H1 (cell line): ENCODE data around the gene NKTR. TPM values are rescaled to one million over a fixed set of nuclear protein-coding genes. Genes with fewer than 3 reads are reported as not detected.

Source experiments
- CTCF ChIA-PET: fragments of 300-600 bp; sonication (Branson Sonifier 250); formaldehyde crosslinking; loops from one replicate; lab custom pipeline; 2021; ENCODE audit not compliant: partially characterized antibody; lab: Charles Lee
- POLR2A ChIA-PET: fragments of 300-600 bp; sonication (Branson Sonifier 250); formaldehyde crosslinking; loops from one replicate; lab custom pipeline; 2021; ENCODE audit warnings: inconsistent platforms; ENCODE audit not compliant: partially characterized antibody; lab: Charles Lee
- DNase-seq, 2 experiments: peaks; one replicate each; pipeline versions ENCODE4 v3.0.0 to v3.0.0-alpha.2; 2010 to 2022; ENCODE audit warnings: low spot score in 2 of 2, low read depth in 1 of 2, mixed read lengths in 1 of 2
- FAIRE-seq: peaks from 2 replicates; lab custom pipeline; 2011; peaks lifted over from hg19 to GRCh38; lab: Jason Lieb, UNC
- H2AFZ ChIP-seq: 2 replicates; pipeline ENCODE4 v1.8.1; 2012; ENCODE audit warnings: low read length, inconsistent platforms
- H2AK5ac ChIP-seq: 2 replicates; pipeline ENCODE4 v1.6.1; 2013; ENCODE audit warnings: low read depth, low read length
- H2BK120ac ChIP-seq: replicated peaks from 2 replicates; pipeline ENCODE3; 2013; ENCODE audit warnings: low read depth, low read length, inconsistent platforms
- H2BK12ac ChIP-seq: 2 replicates; pipeline ENCODE4 v1.6.1; 2013; ENCODE audit warnings: low read depth, low read length
- H2BK15ac ChIP-seq: 2 replicates; pipeline ENCODE4 v1.6.1; 2013; ENCODE audit warnings: low read length
- H2BK20ac ChIP-seq: 2 replicates; pipeline ENCODE4 v1.6.1; 2013; ENCODE audit warnings: low read length
- H2BK5ac ChIP-seq: 2 replicates; pipeline ENCODE4 v1.6.1; 2013; ENCODE audit warnings: low read depth, low read length
- H3K14ac ChIP-seq: 2 replicates; pipeline ENCODE4 v1.6.1; 2013; ENCODE audit warnings: inconsistent platforms; ENCODE audit not compliant: insufficient read length
- H3K18ac ChIP-seq: 2 replicates; pipeline ENCODE4 v1.6.1; 2013; ENCODE audit warnings: low read length; ENCODE audit errors: extremely low read depth
- H3K23ac ChIP-seq: 2 replicates; pipeline ENCODE4 v1.6.1; 2013; ENCODE audit warnings: inconsistent platforms; ENCODE audit not compliant: insufficient read length
- H3K23me2 ChIP-seq: 2 replicates; pipeline ENCODE4 v1.6.1; 2013; ENCODE audit warnings: low read depth, low read length
- H3K27ac ChIP-seq: 2 replicates; pipeline ENCODE4 v1.6.1; 2011; ENCODE audit warnings: low read depth, low read length, inconsistent platforms
- H3K27me3 ChIP-seq, 4 experiments: replicated peaks in 1 of 4; 1 replicate in 1 of 4; 2 replicates in 3 of 4; pipeline versions ENCODE4 v1.6.1 to v1.8.1; 2011 to 2013; ENCODE audit warnings: low read length in 3 of 4, mild to moderate bottlenecking in 3 of 4, inconsistent platforms in 2 of 4, mixed read lengths in 2 of 4, moderate library complexity in 1 of 4; ENCODE audit not compliant: control insufficient read depth in 3 of 4, insufficient read depth in 3 of 4; ENCODE audit errors: extremely low read depth in 1 of 4
- H3K36me3 ChIP-seq, 4 experiments: 2 replicates each; pipeline versions ENCODE4 v1.6.1 to v1.8.1; 2011 to 2013; ENCODE audit warnings: mild to moderate bottlenecking in 4 of 4, low read length in 3 of 4, moderate library complexity in 2 of 4, control low read depth in 1 of 4, inconsistent platforms in 1 of 4; ENCODE audit not compliant: insufficient read depth in 4 of 4, control insufficient read depth in 2 of 4
- H3K4ac ChIP-seq: replicated peaks from 2 replicates; pipeline ENCODE3; 2013; ENCODE audit warnings: low read length, low read depth, mixed read lengths, inconsistent platforms; ENCODE audit not compliant: insufficient read length
- H3K4me1 ChIP-seq, 4 experiments: replicated peaks in 1 of 4; 1 replicate in 1 of 4; 2 replicates in 3 of 4; pipeline versions ENCODE4 v1.6.1 to v1.8.1; 2011 to 2013; ENCODE audit warnings: low read length in 3 of 4, inconsistent platforms in 2 of 4, mixed read lengths in 1 of 4; ENCODE audit not compliant: insufficient read depth in 4 of 4, control insufficient read depth in 3 of 4
- H3K4me2 ChIP-seq, 2 experiments: 2 replicates each; pipeline versions ENCODE4 v1.6.1 to v1.8.1; 2011 to 2013; ENCODE audit warnings: low read depth in 2 of 2, low read length in 2 of 2, control low read depth in 1 of 2, inconsistent platforms in 1 of 2, mild to moderate bottlenecking in 1 of 2; ENCODE audit not compliant: insufficient read depth in 1 of 2
- H3K4me3 ChIP-seq, 4 experiments: fragments of 200-600, 300-600 bp in 1 of 4; sonication (generic), shearing (Covaris generic), sonication (Bioruptor Twin) in 1 of 4; 2 replicates each; pipeline versions ENCODE4 v1.5.1 to v1.8.1; 2011 to 2016; ENCODE audit warnings: low read length in 4 of 4, low read depth in 3 of 4, control low read depth in 2 of 4, inconsistent platforms in 2 of 4, mild to moderate bottlenecking in 2 of 4, mixed read lengths in 1 of 4, moderate library complexity in 1 of 4; ENCODE audit not compliant: insufficient read depth in 2 of 4; ENCODE audit errors: extremely low read depth in 1 of 4
- H3K56ac ChIP-seq: replicated peaks from 2 replicates; pipeline ENCODE3; 2013; ENCODE audit warnings: low read depth, mild to moderate bottlenecking, mixed read lengths, low read length, inconsistent platforms; ENCODE audit not compliant: insufficient read length
- H3K79me1 ChIP-seq: 2 replicates; pipeline ENCODE4 v1.6.1; 2013; ENCODE audit warnings: low read depth, low read length, control low read depth
- H3K79me2 ChIP-seq, 2 experiments: 2 replicates each; pipeline versions ENCODE4 v1.6.1 to v1.8.1; 2012 to 2013; ENCODE audit warnings: low read length in 2 of 2, mild to moderate bottlenecking in 2 of 2, inconsistent platforms in 1 of 2; ENCODE audit not compliant: insufficient read depth in 2 of 2, control insufficient read depth in 1 of 2
- H3K9ac ChIP-seq, 4 experiments: replicated peaks in 1 of 4; 1 replicate in 1 of 4; 2 replicates in 3 of 4; pipeline versions ENCODE4 v1.6.1 to v1.8.1; 2011 to 2013; ENCODE audit warnings: low read depth in 3 of 4, low read length in 3 of 4, control low read depth in 2 of 4, mild to moderate bottlenecking in 2 of 4, moderate library complexity in 2 of 4, inconsistent platforms in 1 of 4; ENCODE audit errors: extremely low read depth in 1 of 4
- H3K9me3 ChIP-seq, 2 experiments: 2 replicates each; pipeline versions ENCODE4 v1.6.1 to v1.8.1; 2012 to 2013; ENCODE audit warnings: mild to moderate bottlenecking in 2 of 2, moderate library complexity in 2 of 2, control low read depth in 1 of 2, inconsistent platforms in 1 of 2, low read depth in 1 of 2, low read length in 1 of 2, mixed read lengths in 1 of 2; ENCODE audit not compliant: insufficient read depth in 2 of 2
- H4K20me1 ChIP-seq, 2 experiments: replicated peaks in 1 of 2; 2 replicates each; pipeline versions ENCODE3 to v1.8.1; 2011 to 2013; ENCODE audit warnings: inconsistent platforms in 2 of 2, low read length in 2 of 2, mild to moderate bottlenecking in 1 of 2; ENCODE audit not compliant: insufficient read depth in 2 of 2, control insufficient read depth in 1 of 2
- H4K5ac ChIP-seq: 2 replicates; pipeline ENCODE4 v1.6.1; 2013; ENCODE audit warnings: low read length, low read depth, mixed read lengths, inconsistent platforms; ENCODE audit not compliant: insufficient read length
- H4K8ac ChIP-seq: 2 replicates; pipeline ENCODE4 v1.8.0; 2013; ENCODE audit warnings: mild to moderate bottlenecking, moderate library complexity, low read length, inconsistent platforms; ENCODE audit not compliant: insufficient read depth; ENCODE audit errors: extremely low read depth
- H4K91ac ChIP-seq: replicated peaks from 2 replicates; pipeline ENCODE3; 2013; ENCODE audit warnings: low read length, mixed read lengths, inconsistent platforms; ENCODE audit not compliant: insufficient read length
- EGR1 ChIP-seq: IDR thresholded peaks from 2 replicates; pipeline ENCODE4 v1.6.1; 2011; ENCODE audit warnings: low read depth, low read length, borderline replicate concordance
- EP300 ChIP-seq, 2 experiments: IDR thresholded peaks; 1 replicate in 1 of 2; 2 replicates in 1 of 2; pipeline ENCODE4 v1.6.1; 2011 to 2012; ENCODE audit warnings: low read depth in 2 of 2, low read length in 2 of 2, mild to moderate bottlenecking in 2 of 2, borderline replicate concordance in 1 of 2, inconsistent platforms in 1 of 2, moderate library complexity in 1 of 2
- GTF2F1 ChIP-seq: IDR thresholded peaks from 2 replicates; pipeline ENCODE4 v1.6.1; 2012; ENCODE audit warnings: low read depth, low read length, improper control_type of control experiment, borderline replicate concordance
- KDM4A ChIP-seq: IDR thresholded peaks from one replicate; pipeline ENCODE4 v1.7.1; 2012; ENCODE audit warnings: low read depth, mild to moderate bottlenecking, moderate library complexity, low read length, inconsistent platforms; ENCODE audit not compliant: severe bottlenecking
- MAX ChIP-seq: IDR thresholded peaks from 2 replicates; pipeline ENCODE4 v1.6.1; 2012; ENCODE audit warnings: inconsistent platforms
- POLR2A ChIP-seq, 2 experiments: IDR thresholded peaks; 1 replicate in 1 of 2; 2 replicates in 1 of 2; pipeline ENCODE4 v1.6.1; 2011; ENCODE audit warnings: low read depth in 2 of 2, low read length in 2 of 2, mild to moderate bottlenecking in 2 of 2; ENCODE audit errors: control extremely low read depth in 1 of 2
- SP1 ChIP-seq: IDR thresholded peaks from 2 replicates; pipeline ENCODE4 v1.6.1; 2011; ENCODE audit warnings: low read depth, low read length
- TAF1 ChIP-seq: IDR thresholded peaks from 2 replicates; pipeline ENCODE4 v1.6.1; 2011; ENCODE audit warnings: mild to moderate bottlenecking, low read depth, low read length
- WGBS, 2 experiments: shearing (Covaris generic) in 1 of 2; methylation state at CpG; one replicate each; pipeline versions ENCODE4 v1.1.6 to v1.1.7; 2013 to 2015; ENCODE audit warnings: low lambda C conversion rate in 2 of 2, mixed read lengths in 2 of 2, inconsistent platforms in 1 of 2, low coverage in 1 of 2, missing lambda C conversion rate in 1 of 2; ENCODE audit not compliant: insufficient replicate concordance in 2 of 2, insufficient coverage in 1 of 2, insufficient read length in 1 of 2; ENCODE audit errors: extremely low coverage in 1 of 2, missing lambda C conversion rate in 1 of 2; 5-methylcytosine and 5-hydroxymethylcytosine counted together
- long read RNA-seq, 2 experiments: library from RNA in 1 of 2; library from capped mRNA in 1 of 2; stranded (forward); transcript quantifications; one replicate each; pipeline ENCODE4 v2.0.0, GENCODE V29; 2021; ENCODE audit warnings: inconsistent platforms in 1 of 2
- polyA minus RNA-seq, 3 experiments: library from RNA; depleted of rRNA, polyadenylated mRNA; stranded (reverse); fragments of >200 nt; gene quantifications; 1 replicate in 2 of 3; 2 replicates in 1 of 3; pipeline ENCODE4 v1.2.3, GENCODE V29; 2011
- polyA plus RNA-seq, 7 experiments: library from polyadenylated mRNA; depleted of rRNA in 3 of 7; stranded (reverse) in 5 of 7; unstranded in 2 of 7; fragments of >200 nt in 5 of 7; fragments of 200-250 nt in 2 of 7; gene quantifications; 1 replicate in 5 of 7; 2 replicates in 1 of 7; 4 replicates in 1 of 7; pipeline versions ENCODE4 v1.2.1 to v1.2.3, GENCODE V29; 2011 to 2013; ENCODE audit warnings: missing spikeins in 2 of 7, mixed read lengths in 2 of 7
- total RNA-seq: library from RNA; stranded (reverse); fragmentation: NEBNext Ultra II Directional; extraction: Animal tissue kit (Norgen Biotek cat#: 25700); gene quantifications from 2 replicates; pipeline ENCODE4 v1.2.1, GENCODE V29; 2021

NKTR gene
- total RNA-seq (56.6 and 62.2 TPM in 2 replicates), polyA plus RNA-seq (2011; rRNA removed) (17.9 and 24.1 TPM in 2 replicates), polyA minus RNA-seq (2011; rRNA and poly(A)+ RNA removed) (36.1 and 45.4 TPM in 2 replicates)
- polyA plus RNA-seq (2011; cell fraction: cytosol; rRNA removed), result 45.9 TPM
- polyA plus RNA-seq (2011; cell fraction: nucleus; rRNA removed), result 47.4 TPM
- 29.7 to 59.2 TPM (median 39.3 TPM) in 4 replicates for polyA plus RNA-seq (2012, experiment 1 of 2)
- 2.2 TPM for polyA plus RNA-seq (2012, experiment 2 of 2)
- 63.1 TPM for polyA plus RNA-seq (2013, experiment 1 of 2)
- 51.1 TPM for polyA plus RNA-seq (2013, experiment 2 of 2)
- 40.8 TPM for polyA minus RNA-seq (2011; cell fraction: cytosol; rRNA and poly(A)+ RNA removed)
- 130 TPM for polyA minus RNA-seq (2011; cell fraction: nucleus; rRNA and poly(A)+ RNA removed)
- long read RNA-seq, experiment 1, partial matches to known transcripts, result 2 of 16 reads
- long read RNA-seq, experiment 1, other reads (novel, unspliced or antisense), result 14 of 16 reads
- long read RNA-seq, experiment 2, full-length matches to known transcripts, result 3 of 38 reads
- long read RNA-seq, experiment 2, partial matches to known transcripts, result 23 of 38 reads
- long read RNA-seq, experiment 2, other reads (novel, unspliced or antisense), result 12 of 38 reads

- Histone ChIP-seq H3K14ac (no peak within 1 kb of the TSS), H3K23me2 (peaks cover 5% of the 10 kb centered on the region), H3K4me1 (peaks cover 0 to 6% (median 3%) of the 10 kb centered on the region in 4 experiments; a peak in 5 of 7 replicates), H3K4me3 (peak within 1 kb of the TSS; percentile 77 to 91 (median 88)), H3K4me2 (peak within 1 kb of the TSS; percentile 82 to 92), H2AFZ (peak within 1 kb of the TSS; percentile 98), H2BK15ac (0 out of 2 replicates have a peak within 1 kb of the TSS, but pooled peaks have one; percentile 89), H3K79me2 (peaks cover 19 to 44% of the 10 kb centered on the region in 2 experiments), H4K5ac (peak within 1 kb of the TSS; percentile 94), H2BK12ac (peak within 1 kb of the TSS; percentile 84), H3K36me3 (peaks cover 0 to 18% (median 3%) of the 10 kb centered on the region in 4 experiments; a peak in 4 of 8 replicates), H2BK20ac (no peak within 1 kb of the TSS), H3K9ac (peak within 1 kb of the TSS; percentile 91 to 99 (median 94)), H4K8ac (peak within 1 kb of the TSS; percentile 98), H4K20me1 (peaks cover 3 to 8% of the 10 kb centered on the region in 2 experiments), H4K91ac (peak within 1 kb of the TSS; percentile 96), H3K18ac (peak within 1 kb of the TSS; percentile 95), H3K9me3 (no peaks in the 10 kb centered on the region), H3K79me1 (no peaks in the 10 kb centered on the region), H2BK5ac (peak within 1 kb of the TSS; percentile 96), H2AK5ac (no peak within 1 kb of the TSS; the same call in 1 of the 2 replicates), H2BK120ac (no peak within 1 kb of the TSS), H3K56ac (peak within 1 kb of the TSS; percentile 99), H3K4ac (peak within 1 kb of the TSS; percentile 88), H3K27me3 (no peaks in the 10 kb centered on the region), H3K23ac (no peak within 1 kb of the TSS), H3K27ac (peak within 1 kb of the TSS; percentile 91)
- FAIRE-seq (peak; percentile 77), DNase-seq (peak; percentile 98 to 100)
- 2% methylated on average over 56 of the region's 76 CpGs; no CpG with 5 or more reads in 1 of the 2 experiments for WGBS, 2 experiments
- CTCF ChIA-PET, result interaction anchor here (0.6 to 3.6 kb wide), 8 partner anchors 9 to 67 kb away, joined by 3 to 26 read pairs (median 3); partner anchors contain the start of genes SEC22C and SS18L2
- POLR2A ChIA-PET, result interaction anchor here (0.6 to 7.1 kb wide), 12 partner anchors 11 to 129 kb away, joined by 3 to 73 read pairs (median 7); partner anchors contain the start of genes SEC22C, SS18L2 and ZBTB47
- TF ChIP-seq EGR1 (peak; percentile 100), GTF2F1 (no peak), SP1 (peak; percentile 67; the same call in 1 of the 2 replicates), KDM4A (peak; percentile 99), POLR2A (IDR thresholded peaks at IDR 0.05; ENCODE audit: control extremely low read depth in 1 of 2, low read depth in 2 of 2, low read length in 2 of 2) (peak; percentile 92 to 96), EP300 (IDR thresholded peaks at IDR 0.05; ENCODE audit: borderline replicate concordance in 1 of 2, low read depth in 2 of 2, low read length in 2 of 2) (no peak), TAF1 (peak; percentile 87), MAX (peak; percentile 29; the same call in 1 of the 2 replicates)
Observed at GRCh38 chr3:42600111-42600957, at the start of gene NKTR. Gene NKTR, plus strand, starts transcription at chr3:42600686. Its CDS starts 321 bp downstream, at chr3:42601007.
